Measurements from ENCODE around the gene PITPNC1. TPM values are rescaled to one million over a fixed set of nuclear protein-coding genes. Genes with fewer than 3 reads are reported as not detected.
"Not testable (repeated sequence)": the region's sequence is repeated elsewhere in the genome, so short reads cannot be mapped to it uniquely, and the experiment has no call there.

PITPNC1 gene
- total RNA-seq, 4 donors from 2014 or later = 8.0 to 20.4 (median 9.6) TPM

DNA sequence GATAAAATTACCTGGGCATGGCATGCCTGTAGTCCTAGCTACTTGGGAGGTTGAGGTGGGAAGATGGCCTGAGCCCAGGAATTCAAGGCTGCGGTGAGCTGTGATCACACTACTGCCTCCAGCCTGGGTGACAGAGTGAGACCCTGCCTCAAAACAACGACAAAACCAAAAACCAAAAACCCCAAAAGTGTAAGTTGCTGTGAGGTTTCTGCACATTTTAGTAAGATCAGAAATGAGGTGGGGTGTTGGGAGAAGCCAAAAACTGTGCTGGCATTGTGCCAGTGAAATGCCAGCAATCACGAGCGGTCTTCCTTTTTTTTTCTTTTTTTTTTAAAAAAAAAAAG lies 114.6 kb downstream of the PITPNC1 start:
- H3K4me3 ChIP-seq = no peak overlapping the region
- 55 to 58% methylated on average over 4 of the region's 4 CpGs for WGBS, 2 donors
- peak overlapping the region in 1 of 4 donors; percentile 66 for H3K27ac ChIP-seq
- H3K27me3 ChIP-seq = no peaks in the 10 kb centered on the region
- H3K36me3 ChIP-seq = no peaks in the 10 kb centered on the region
- no peaks in the 10 kb centered on the region for H3K9me3 ChIP-seq
- H3K4me1 ChIP-seq = peaks cover 0 to 31% (median 8%) of the 10 kb centered on the region in 4 donors
- no peak for DNase-seq (ENCODE audit: low spot score in 2 of 2)
- TF ChIP-seq, protein P1, sequence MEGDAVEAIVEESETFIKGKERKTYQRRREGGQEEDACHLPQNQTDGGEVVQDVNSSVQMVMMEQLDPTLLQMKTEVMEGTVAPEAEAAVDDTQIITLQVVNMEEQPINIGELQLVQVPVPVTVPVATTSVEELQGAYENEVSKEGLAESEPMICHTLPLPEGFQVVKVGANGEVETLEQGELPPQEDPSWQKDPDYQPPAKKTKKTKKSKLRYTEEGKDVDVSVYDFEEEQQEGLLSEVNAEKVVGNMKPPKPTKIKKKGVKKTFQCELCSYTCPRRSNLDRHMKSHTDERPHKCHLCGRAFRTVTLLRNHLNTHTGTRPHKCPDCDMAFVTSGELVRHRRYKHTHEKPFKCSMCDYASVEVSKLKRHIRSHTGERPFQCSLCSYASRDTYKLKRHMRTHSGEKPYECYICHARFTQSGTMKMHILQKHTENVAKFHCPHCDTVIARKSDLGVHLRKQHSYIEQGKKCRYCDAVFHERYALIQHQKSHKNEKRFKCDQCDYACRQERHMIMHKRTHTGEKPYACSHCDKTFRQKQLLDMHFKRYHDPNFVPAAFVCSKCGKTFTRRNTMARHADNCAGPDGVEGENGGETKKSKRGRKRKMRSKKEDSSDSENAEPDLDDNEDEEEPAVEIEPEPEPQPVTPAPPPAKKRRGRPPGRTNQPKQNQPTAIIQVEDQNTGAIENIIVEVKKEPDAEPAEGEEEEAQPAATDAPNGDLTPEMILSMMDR (IDR thresholded peaks at IDR 0.05) = no peak
- TF ChIP-seq POLR2A (IDR thresholded peaks at IDR 0.05) (no peak), EP300 (IDR thresholded peaks at IDR 0.05) (no peak)

DNA sequence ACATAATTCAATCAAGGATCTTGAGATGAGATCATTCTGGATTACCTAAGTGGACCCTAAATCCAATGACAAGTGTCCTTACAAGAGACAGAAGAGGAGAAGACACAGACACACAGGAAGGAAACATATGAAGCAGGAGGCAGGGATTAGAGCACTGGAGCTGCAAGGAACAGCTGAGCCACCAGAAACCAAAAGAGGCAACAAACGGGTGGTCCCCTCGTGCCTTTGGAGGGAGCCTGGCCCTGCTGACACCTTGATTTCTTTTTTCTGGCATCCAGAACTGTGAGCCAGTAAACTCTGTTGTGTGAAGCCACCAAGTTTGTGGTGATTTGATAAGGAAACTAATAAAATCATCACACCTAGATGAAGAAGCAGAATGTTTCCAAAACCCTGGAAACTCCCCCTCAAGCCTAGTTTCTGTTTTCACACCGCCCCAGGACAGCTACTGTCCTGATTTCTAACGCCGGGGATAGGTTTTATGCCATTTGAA lies 115.2 kb downstream of the PITPNC1 start:
- no peaks in the 10 kb centered on the region for H3K27me3 ChIP-seq
- peak overlapping the region in 1 of 4 donors; percentile 66 for H3K27ac ChIP-seq
- H3K36me3 ChIP-seq = no peaks in the 10 kb centered on the region
- H3K4me3 ChIP-seq = peak overlapping the region in 1 of 4 donors; percentile 24
- no peak for TF ChIP-seq POLR2A (IDR thresholded peaks at IDR 0.05)
- no peak for TF ChIP-seq EP300 (IDR thresholded peaks at IDR 0.05)
- TF ChIP-seq, protein P1 (IDR thresholded peaks at IDR 0.05) = no peak
- peaks cover 0 to 31% (median 8%) of the 10 kb centered on the region in 4 donors for H3K4me1 ChIP-seq
- no peak for DNase-seq (ENCODE audit: low spot score in 2 of 2)
- H3K9me3 ChIP-seq = no peaks in the 10 kb centered on the region
- 57 to 67% methylated on average over 5 of the region's 5 CpGs for WGBS, 2 donors

DNA sequence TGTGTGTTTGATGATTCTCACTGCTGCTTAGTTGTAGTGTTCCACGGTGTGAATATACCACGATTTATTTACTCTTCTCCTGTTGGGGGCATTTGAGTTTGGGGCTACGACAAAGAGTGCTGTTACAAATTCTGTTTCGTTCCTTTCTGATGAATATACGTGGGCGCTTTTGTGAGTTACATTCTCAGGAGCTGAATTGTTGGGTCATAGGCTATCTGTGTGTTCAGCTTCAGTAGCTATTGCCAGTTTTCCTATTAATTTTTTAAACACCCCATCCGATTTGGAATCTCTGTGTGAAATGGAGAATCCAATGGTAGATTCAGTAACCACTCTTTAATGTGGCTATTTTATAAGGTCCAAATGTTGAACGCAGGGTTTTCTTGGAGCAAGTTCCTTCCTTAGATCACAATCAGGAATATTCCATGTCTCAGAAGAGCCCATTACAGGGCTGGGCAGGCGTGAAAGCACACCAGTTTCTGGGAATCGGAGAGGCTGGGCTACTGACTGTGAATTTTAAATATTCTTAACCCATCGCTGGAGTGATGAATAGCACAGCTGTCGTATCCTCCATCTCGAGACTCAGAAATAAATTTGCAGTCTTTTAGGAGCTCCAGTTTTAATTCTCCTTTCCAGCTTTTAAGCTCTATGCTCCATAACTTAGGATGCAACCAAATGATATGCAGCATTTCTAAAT lies 115.9 kb downstream of the PITPNC1 start:
- Histone ChIP-seq H3K4me1 (peaks cover 0 to 31% (median 8%) of the 10 kb centered on the region in 4 donors), H3K36me3 (no peaks in the 10 kb centered on the region), H3K27me3 (no peaks in the 10 kb centered on the region), H3K4me3 (peak overlapping the region in 1 of 4 donors; percentile 24), H3K27ac (peak overlapping the region in 1 of 4 donors; percentile 66), H3K9me3 (no peaks in the 10 kb centered on the region)
- TF ChIP-seq EP300 (IDR thresholded peaks at IDR 0.05) (no peak), POLR2A (IDR thresholded peaks at IDR 0.05) (no peak)
- TF ChIP-seq, protein P1 (IDR thresholded peaks at IDR 0.05) = no peak
- no peak for DNase-seq (ENCODE audit: low spot score in 2 of 2)
- 43 to 46% methylated on average over 13 of the region's 13 CpGs for whole genome bisulfite sequencing, 2 donors

DNA sequence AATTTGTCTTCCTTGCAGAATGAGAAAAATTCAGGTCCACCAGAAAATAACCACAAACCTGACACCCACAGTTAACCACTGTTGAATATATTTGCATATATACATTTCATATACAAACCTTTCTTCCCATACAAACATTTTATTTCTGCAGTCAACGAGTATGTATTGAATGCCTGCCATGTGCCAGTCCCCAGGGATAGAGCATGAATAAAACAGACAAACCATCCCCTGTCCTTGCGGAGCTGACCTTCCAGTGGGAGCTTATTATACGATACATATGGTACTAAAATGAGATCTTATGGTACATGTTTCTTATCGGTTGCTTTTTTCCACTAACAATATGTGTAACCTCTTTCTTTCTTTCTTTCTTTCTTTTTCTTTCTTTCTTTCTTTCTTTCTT lies 116.7 kb downstream of the PITPNC1 start:
- no peaks in the 10 kb centered on the region for H3K36me3 ChIP-seq
- no peak overlapping the region for H3K27ac ChIP-seq
- TF ChIP-seq EP300 (IDR thresholded peaks at IDR 0.05) = no peak
- no peak for TF ChIP-seq POLR2A (IDR thresholded peaks at IDR 0.05)
- TF ChIP-seq, protein P1 (IDR thresholded peaks at IDR 0.05) = no peak
- no peaks in the 10 kb centered on the region for H3K9me3 ChIP-seq
- no peaks in the 10 kb centered on the region for H3K27me3 ChIP-seq
- no peak for DNase-seq (ENCODE audit: low spot score in 2 of 2)
- no peak overlapping the region for H3K4me3 ChIP-seq
- H3K4me1 ChIP-seq = peaks cover 0 to 31% (median 8%) of the 10 kb centered on the region in 4 donors
- 46 to 56% methylated on average over 4 of the region's 4 CpGs for WGBS, 2 donors

DNA sequence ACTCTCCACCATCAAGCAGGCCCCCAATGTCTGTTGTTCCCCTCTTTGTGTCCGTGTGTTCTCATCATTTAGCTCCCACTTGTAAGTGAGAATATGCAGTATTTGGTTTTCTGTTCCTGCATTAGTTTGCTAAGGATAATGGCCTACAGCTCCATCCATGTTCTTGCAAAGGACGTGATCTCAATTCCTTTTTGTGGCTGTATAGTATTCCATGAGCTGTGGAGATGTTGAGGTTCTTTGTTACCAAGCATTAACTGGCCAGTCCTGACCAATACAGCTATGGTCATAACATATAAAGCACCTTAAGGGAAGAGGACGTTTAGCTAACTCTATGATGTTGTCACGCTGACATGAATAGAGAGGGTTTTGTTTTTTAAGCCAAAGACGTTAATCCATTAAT lies 118.5 kb downstream of the PITPNC1 start:
- H3K27me3 ChIP-seq; H3K9me3 ChIP-seq; H3K36me3 ChIP-seq; DNase-seq (ENCODE audit: low spot score in 2 of 2); H3K4me3 ChIP-seq: not testable (repeated sequence)
- WGBS, 2 donors = 89 to 93% methylated on average over 5 of the region's 5 CpGs
- Histone ChIP-seq H3K4me1 (peaks cover 0 to 24% (median 6%) of the 10 kb centered on the region in 4 donors), H3K27ac (peak overlapping the region in 1 of 4 donors; percentile 54)

All from tibial nerve (tissue), 4 donors.